Thyroid gland (tissue), 4 donors: Measurements from ENCODE around the gene FZD4.

Experiments used
- POLR2A ChIP-seq, 2 donors: fragments of 450-650 bp; IDR thresholded peaks; one replicate each; pipeline ENCODE4 v1.6.1; 2017; ENCODE audit warnings: antibody characterized with exemption in 2 of 2, mild to moderate bottlenecking in 2 of 2, moderate library complexity in 1 of 2
- TF ChIP-seq, protein P1 (sequence below), 6 experiments: fragments of 200-600 bp in 3 of 6; fragments of 450-650 bp in 3 of 6; sonication (generic) in 3 of 6; IDR thresholded peaks; one replicate each; pipeline ENCODE4 v1.5.1; 2016 to 2019; ENCODE audit warnings: antibody characterized with exemption in 6 of 6, mild to moderate bottlenecking in 2 of 6, inconsistent platforms in 1 of 6, moderate library complexity in 1 of 6

- no peak for TF ChIP-seq POLR2A (IDR thresholded peaks at IDR 0.05)
- TF ChIP-seq, protein P1, sequence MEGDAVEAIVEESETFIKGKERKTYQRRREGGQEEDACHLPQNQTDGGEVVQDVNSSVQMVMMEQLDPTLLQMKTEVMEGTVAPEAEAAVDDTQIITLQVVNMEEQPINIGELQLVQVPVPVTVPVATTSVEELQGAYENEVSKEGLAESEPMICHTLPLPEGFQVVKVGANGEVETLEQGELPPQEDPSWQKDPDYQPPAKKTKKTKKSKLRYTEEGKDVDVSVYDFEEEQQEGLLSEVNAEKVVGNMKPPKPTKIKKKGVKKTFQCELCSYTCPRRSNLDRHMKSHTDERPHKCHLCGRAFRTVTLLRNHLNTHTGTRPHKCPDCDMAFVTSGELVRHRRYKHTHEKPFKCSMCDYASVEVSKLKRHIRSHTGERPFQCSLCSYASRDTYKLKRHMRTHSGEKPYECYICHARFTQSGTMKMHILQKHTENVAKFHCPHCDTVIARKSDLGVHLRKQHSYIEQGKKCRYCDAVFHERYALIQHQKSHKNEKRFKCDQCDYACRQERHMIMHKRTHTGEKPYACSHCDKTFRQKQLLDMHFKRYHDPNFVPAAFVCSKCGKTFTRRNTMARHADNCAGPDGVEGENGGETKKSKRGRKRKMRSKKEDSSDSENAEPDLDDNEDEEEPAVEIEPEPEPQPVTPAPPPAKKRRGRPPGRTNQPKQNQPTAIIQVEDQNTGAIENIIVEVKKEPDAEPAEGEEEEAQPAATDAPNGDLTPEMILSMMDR (IDR thresholded peaks at IDR 0.05), result no peak
Observed at GRCh38 chr11:86978247-86978646, 23.1 kb upstream of the FZD4 start.
